IPS DF 6.9 (cell line): ENCODE results near the gene TIMP4.

ENCODE experiments used
- DNase-seq: peaks from one replicate; pipeline ENCODE4 v3.0.0-alpha.2; 2013; ENCODE audit warnings: low read depth, low spot score
- H3K27ac ChIP-seq: one replicate; pipeline ENCODE4 v1.5.1; 2013; ENCODE audit warnings: low read length, control low read depth
- H3K27me3 ChIP-seq: 2 replicates; pipeline ENCODE4 v1.6.1; 2013; ENCODE audit warnings: mild to moderate bottlenecking, low read length; ENCODE audit not compliant: control insufficient read depth, insufficient read depth
- H3K36me3 ChIP-seq: 2 replicates; pipeline ENCODE4 v1.6.1; 2013; ENCODE audit warnings: low read length; ENCODE audit not compliant: control insufficient read depth, insufficient read depth
- H3K4me1 ChIP-seq: 2 replicates; pipeline ENCODE4 v1.6.1; 2013; ENCODE audit warnings: low read length; ENCODE audit not compliant: control insufficient read depth, insufficient read depth
- H3K4me3 ChIP-seq: 2 replicates; pipeline ENCODE4 v1.5.1; 2013; ENCODE audit warnings: mild to moderate bottlenecking, low read length
- H3K9me3 ChIP-seq: 2 replicates; pipeline ENCODE4 v1.6.1; 2013; ENCODE audit warnings: low read length, inconsistent platforms; ENCODE audit not compliant: control insufficient read depth, insufficient read depth
- WGBS: extraction: QIAGEN DNeasy Blood & Tissue Kit; methylation state at CpG from one replicate; pipeline ENCODE4 v1.1.7; 2013; ENCODE audit warnings: mixed read lengths, missing lambda C conversion rate; ENCODE audit not compliant: insufficient read length, insufficient coverage; 5-methylcytosine and 5-hydroxymethylcytosine counted together

Gene TIMP4

GRCh38 chr3:12175844-12176453, 17.2 kb upstream of the TIMP4 start:
- Histone ChIP-seq H3K4me3 (no peak overlapping the region), H3K27ac (no peak overlapping the region), H3K27me3 (no peaks in the 10 kb centered on the region), H3K36me3 (no peaks in the 10 kb centered on the region), H3K9me3 (peaks cover 2% of the 10 kb centered on the region; the same call in 1 of the 2 replicates), H3K4me1 (no peaks in the 10 kb centered on the region)
- DNase-seq, result peak; percentile 55
- WGBS, result no CpG with 5 or more reads among the region's 3 CpGs

- WGBS, result no CpG with 5 or more reads among the region's 1 CpG
- Histone ChIP-seq H3K9me3 (peaks cover 2% of the 10 kb centered on the region; the same call in 1 of the 2 replicates), H3K4me3 (no peak overlapping the region), H3K27ac (no peak overlapping the region), H3K36me3 (no peaks in the 10 kb centered on the region; the same call in 1 of the 2 replicates), H3K27me3 (no peaks in the 10 kb centered on the region), H3K4me1 (no peaks in the 10 kb centered on the region)
- DNase-seq, result no peak
Measured at GRCh38 chr3:12175137-12175593, 16.5 kb upstream of the TIMP4 start.

DNA sequence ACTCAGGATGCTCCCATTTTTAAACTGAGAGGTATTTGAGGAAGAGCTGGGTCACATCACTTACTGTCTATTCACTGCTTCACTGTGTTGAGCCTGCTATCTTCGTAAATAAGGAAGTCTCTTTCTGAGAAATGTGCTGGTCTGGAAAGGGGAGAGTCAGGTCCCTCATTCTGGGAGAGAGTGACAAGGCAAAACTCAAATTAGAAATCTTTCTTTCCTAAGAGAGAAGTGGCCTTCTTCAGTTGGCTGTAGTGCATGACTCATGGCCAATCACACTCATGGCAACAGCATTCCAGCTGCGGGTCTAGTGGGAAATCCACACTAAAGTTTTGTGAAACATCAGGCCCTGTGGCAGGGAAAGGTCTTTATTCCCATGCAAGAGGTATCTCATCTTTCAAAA, 11.5 kb upstream of the TIMP4 start:
- Histone ChIP-seq H3K27me3 (no peaks in the 10 kb centered on the region), H3K36me3 (no peaks in the 10 kb centered on the region; the same call in 1 of the 2 replicates), H3K4me1 (no peaks in the 10 kb centered on the region), H3K9me3 (peaks cover 2% of the 10 kb centered on the region; the same call in 1 of the 2 replicates), H3K27ac (no peak overlapping the region), H3K4me3 (no peak overlapping the region)
- no CpG with 5 or more reads among the region's 2 CpGs for WGBS
- DNase-seq, result no peak

DNA sequence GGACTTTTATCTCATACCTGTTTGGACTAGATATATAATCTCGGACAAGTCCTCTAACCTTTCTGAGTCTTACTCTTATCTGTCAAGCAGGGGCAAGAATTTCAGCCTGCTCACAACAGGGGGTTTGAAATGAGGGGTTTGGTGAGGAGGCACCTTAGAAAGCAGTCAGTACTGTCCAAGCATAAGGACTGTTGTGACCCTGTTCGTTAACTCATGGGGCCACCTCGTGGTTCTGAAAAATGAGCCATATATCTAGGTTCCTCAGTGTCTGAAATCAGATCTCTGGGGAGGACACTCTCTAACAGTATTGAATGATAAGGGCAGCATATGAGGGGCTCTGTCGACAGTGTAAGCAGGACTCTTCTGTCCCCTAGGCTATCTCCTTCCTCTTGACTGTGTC, 7.2 kb upstream of the TIMP4 start:
- Histone ChIP-seq H3K36me3 (no peaks in the 10 kb centered on the region; the same call in 1 of the 2 replicates), H3K4me1 (no peaks in the 10 kb centered on the region), H3K27me3 (no peaks in the 10 kb centered on the region), H3K4me3 (no peak overlapping the region), H3K27ac (no peak overlapping the region), H3K9me3 (no peaks in the 10 kb centered on the region)
- no peak for DNase-seq
- no CpG with 5 or more reads among the region's 4 CpGs for WGBS

DNA sequence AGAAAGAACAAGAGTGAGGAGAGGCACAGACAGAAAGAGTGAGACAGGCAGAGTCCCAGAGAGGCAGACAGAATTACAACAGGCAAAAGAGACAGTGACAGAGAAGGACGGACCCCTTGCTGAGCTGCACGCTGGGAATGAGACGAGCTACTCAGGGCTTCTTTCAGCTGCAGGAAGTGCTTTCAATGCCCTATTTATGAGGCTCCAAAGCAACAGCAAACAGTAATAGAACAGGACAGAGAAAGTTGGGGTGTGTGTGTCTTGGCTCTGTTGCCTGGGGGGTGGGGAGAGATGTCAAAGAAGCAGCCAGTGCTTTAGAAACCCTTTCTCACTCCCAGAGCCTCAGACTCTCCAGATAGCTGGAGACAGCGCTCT, 502 bp upstream of the TIMP4 start:
- no CpG with 5 or more reads among the region's 4 CpGs for WGBS
- H3K9me3 ChIP-seq, result no peaks in the 10 kb centered on the region
- H3K27ac ChIP-seq, result no peak overlapping the region
- H3K27me3 ChIP-seq, result no peaks in the 10 kb centered on the region
- no peak overlapping the region; the same call in 1 of the 2 replicates for H3K4me3 ChIP-seq
- DNase-seq, result peak; percentile 67
- H3K4me1 ChIP-seq, result peaks cover 7% of the 10 kb centered on the region; the same call in 1 of the 2 replicates
- no peaks in the 10 kb centered on the region for H3K36me3 ChIP-seq

DNA sequence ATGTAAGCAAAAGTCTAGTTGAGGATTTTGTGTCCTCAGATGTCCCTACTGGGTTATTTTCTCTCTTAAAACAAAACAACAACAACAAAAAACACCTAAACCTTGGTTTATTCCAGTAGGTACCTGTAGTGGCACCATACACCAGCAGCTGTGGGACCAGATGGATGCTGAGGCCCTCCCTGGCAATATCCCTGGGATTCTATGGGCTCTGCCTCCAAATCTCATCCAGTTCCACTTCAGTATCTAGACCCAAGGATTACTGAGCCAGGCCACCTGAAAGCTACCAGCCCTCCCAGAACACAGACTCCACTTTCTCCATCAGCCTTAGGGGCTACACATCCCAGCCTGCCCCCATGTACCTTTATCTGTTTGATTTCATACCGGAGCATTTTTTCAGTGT, 1.7 kb downstream of the TIMP4 start:
- Histone ChIP-seq H3K4me3 (no peak overlapping the region), H3K36me3 (no peaks in the 10 kb centered on the region), H3K27me3 (no peaks in the 10 kb centered on the region), H3K27ac (no peak overlapping the region), H3K4me1 (peaks cover 7% of the 10 kb centered on the region; the same call in 1 of the 2 replicates), H3K9me3 (no peaks in the 10 kb centered on the region)
- no CpG with 5 or more reads among the region's 1 CpG for WGBS
- DNase-seq, result no peak

- H3K9me3 ChIP-seq, result no peaks in the 10 kb centered on the region
- H3K36me3 ChIP-seq, result no peaks in the 10 kb centered on the region; the same call in 1 of the 2 replicates
- H3K4me3 ChIP-seq, result no peak overlapping the region
- H3K27ac ChIP-seq, result no peak overlapping the region
- no CpG with 5 or more reads among the region's 2 CpGs for WGBS
- no peak for DNase-seq
- H3K4me1 ChIP-seq, result peaks cover 7% of the 10 kb centered on the region; the same call in 1 of the 2 replicates
- no peaks in the 10 kb centered on the region for H3K27me3 ChIP-seq
Measured at GRCh38 chr3:12155828-12156227, 2.9 kb downstream of the TIMP4 start.

- Histone ChIP-seq H3K4me3 (no peak overlapping the region), H3K9me3 (no peaks in the 10 kb centered on the region), H3K27ac (no peak overlapping the region), H3K36me3 (no peaks in the 10 kb centered on the region; the same call in 1 of the 2 replicates), H3K27me3 (no peaks in the 10 kb centered on the region), H3K4me1 (peaks cover 7% of the 10 kb centered on the region; the same call in 1 of the 2 replicates)
- no peak for DNase-seq
Measured at GRCh38 chr3:12155264-12155663, 3.4 kb downstream of the TIMP4 start.

DNA sequence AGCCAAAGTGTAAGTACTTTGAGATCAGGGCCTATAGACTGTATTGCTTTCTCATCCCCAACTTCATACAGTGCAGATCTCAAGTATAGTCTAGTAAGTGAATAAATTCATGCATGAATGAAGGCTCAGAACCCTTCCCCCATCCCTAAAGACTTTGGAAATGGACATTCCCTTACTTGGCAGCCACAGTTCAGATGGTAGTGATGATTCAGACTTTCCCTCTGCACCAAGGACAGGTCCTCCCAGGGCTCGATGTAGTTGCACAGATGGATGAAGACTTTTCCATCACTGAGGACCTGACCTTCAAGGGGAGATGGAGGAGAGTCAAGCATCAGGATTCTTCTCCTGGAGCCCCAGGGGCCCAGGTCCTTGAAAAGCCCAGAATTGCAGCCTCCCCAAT, 4.6 kb downstream of the TIMP4 start:
- no CpG with 5 or more reads among the region's 1 CpG for WGBS
- peaks cover 4% of the 10 kb centered on the region; the same call in 1 of the 2 replicates for H3K4me1 ChIP-seq
- H3K36me3 ChIP-seq, result no peaks in the 10 kb centered on the region; the same call in 1 of the 2 replicates
- H3K27me3 ChIP-seq, result no peaks in the 10 kb centered on the region
- H3K4me3 ChIP-seq, result no peak overlapping the region
- no peaks in the 10 kb centered on the region for H3K9me3 ChIP-seq
- DNase-seq, result no peak
- no peak overlapping the region for H3K27ac ChIP-seq

GRCh38 chr3:12150112-12150511, 8.6 kb downstream of the TIMP4 start:
- H3K4me1 ChIP-seq, result no peaks in the 10 kb centered on the region
- no peak overlapping the region for H3K4me3 ChIP-seq
- no peaks in the 10 kb centered on the region for H3K9me3 ChIP-seq
- no peaks in the 10 kb centered on the region for H3K27me3 ChIP-seq
- DNase-seq, result no peak
- no peak overlapping the region for H3K27ac ChIP-seq
- H3K36me3 ChIP-seq, result no peaks in the 10 kb centered on the region; the same call in 1 of the 2 replicates
- no CpG with 5 or more reads among the region's 2 CpGs for WGBS

- Histone ChIP-seq H3K4me1 (no peaks in the 10 kb centered on the region), H3K36me3 (no peaks in the 10 kb centered on the region; the same call in 1 of the 2 replicates), H3K4me3 (no peak overlapping the region), H3K9me3 (no peaks in the 10 kb centered on the region), H3K27ac (no peak overlapping the region), H3K27me3 (no peaks in the 10 kb centered on the region)
- no CpG with 5 or more reads among the region's 4 CpGs for WGBS
- DNase-seq, result no peak
Measured at GRCh38 chr3:12149029-12149428, 9.7 kb downstream of the TIMP4 start.
